ENCODE data around the gene PLCD3.

Gene PLCD3

DNA sequence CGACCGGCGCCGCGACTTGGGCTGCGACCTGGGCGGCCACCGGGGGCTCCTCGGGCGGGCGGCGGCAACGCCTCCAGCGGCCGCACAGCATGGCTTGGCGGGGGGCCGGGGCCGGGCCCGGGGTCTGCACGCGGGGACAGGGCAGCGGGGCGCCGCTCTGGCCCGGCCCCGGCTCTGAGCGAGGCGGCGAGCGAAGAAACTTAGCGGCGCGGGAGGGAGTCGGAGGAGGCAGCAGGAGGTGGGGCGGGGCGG, at the start of gene PLCD3:
TSS of gene PLCD3 (minus strand) at position 196 of the 252 bp plus-strand sequence. CDS start at position 91, 105 bp downstream.
- Histone ChIP-seq H3K79me2 (ENCODE audit: low read length) (peaks cover 12% of the 10 kb centered on the region; the same call in 1 of the 2 replicates), H3K9me2 (replicated peaks; ENCODE audit: insufficient read depth, low read length) (no peaks in the 10 kb centered on the region), H4K20me1 (ENCODE audit: insufficient read depth, low read length) (no peaks in the 10 kb centered on the region), H3F3A (ENCODE audit: insufficient read depth, low read length) (peaks cover 6% of the 10 kb centered on the region), H3K9me3 (replicated peaks; ENCODE audit: insufficient read depth, low read length) (no peaks in the 10 kb centered on the region), H3K4me3 (ENCODE audit: low read length) (peak within 1 kb of the TSS; percentile 97), H3K27me3 (replicated peaks; ENCODE audit: insufficient read depth, low read length) (0 out of 2 replicates have a peak, but pooled peaks cover 8% of the 10 kb centered on the region), H3K4me1 (ENCODE audit: low read length) (peaks cover 10% of the 10 kb centered on the region), H3K27ac (ENCODE audit: low read length) (peak within 1 kb of the TSS; percentile 88), H3K9ac (ENCODE audit: low read length) (peak within 1 kb of the TSS; percentile 82), H2AFZ (ENCODE audit: low read length) (peak within 1 kb of the TSS; percentile 99), H3K36me3 (replicated peaks; ENCODE audit: insufficient read depth, low read length) (no peaks in the 10 kb centered on the region), H3K4me2 (ENCODE audit: low read depth, low read length) (peak within 1 kb of the TSS; percentile 100)
- TF ChIP-seq EZH2phosphoT487 (IDR thresholded peaks at IDR 0.05; ENCODE audit: low read length) = no peak
- TF ChIP-seq EZH2 (optimal IDR thresholded peaks at IDR 0.05; ENCODE audit: low read depth, low read length) = no peak
- TF ChIP-seq, protein P1, sequence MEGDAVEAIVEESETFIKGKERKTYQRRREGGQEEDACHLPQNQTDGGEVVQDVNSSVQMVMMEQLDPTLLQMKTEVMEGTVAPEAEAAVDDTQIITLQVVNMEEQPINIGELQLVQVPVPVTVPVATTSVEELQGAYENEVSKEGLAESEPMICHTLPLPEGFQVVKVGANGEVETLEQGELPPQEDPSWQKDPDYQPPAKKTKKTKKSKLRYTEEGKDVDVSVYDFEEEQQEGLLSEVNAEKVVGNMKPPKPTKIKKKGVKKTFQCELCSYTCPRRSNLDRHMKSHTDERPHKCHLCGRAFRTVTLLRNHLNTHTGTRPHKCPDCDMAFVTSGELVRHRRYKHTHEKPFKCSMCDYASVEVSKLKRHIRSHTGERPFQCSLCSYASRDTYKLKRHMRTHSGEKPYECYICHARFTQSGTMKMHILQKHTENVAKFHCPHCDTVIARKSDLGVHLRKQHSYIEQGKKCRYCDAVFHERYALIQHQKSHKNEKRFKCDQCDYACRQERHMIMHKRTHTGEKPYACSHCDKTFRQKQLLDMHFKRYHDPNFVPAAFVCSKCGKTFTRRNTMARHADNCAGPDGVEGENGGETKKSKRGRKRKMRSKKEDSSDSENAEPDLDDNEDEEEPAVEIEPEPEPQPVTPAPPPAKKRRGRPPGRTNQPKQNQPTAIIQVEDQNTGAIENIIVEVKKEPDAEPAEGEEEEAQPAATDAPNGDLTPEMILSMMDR (IDR thresholded peaks at IDR 0.05; ENCODE audit: low read length) = no peak
- DNase-seq = no peak

GRCh38 chr17:45177563-45177962, 45.2 kb upstream of the PLCD3 start:
- no peaks in the 10 kb centered on the region for H3K9me2 ChIP-seq (replicated peaks; ENCODE audit: insufficient read depth, low read length)
- H3K4me2 ChIP-seq (ENCODE audit: low read depth, low read length) = no peak overlapping the region
- no peak overlapping the region for H3K9ac ChIP-seq (ENCODE audit: low read length)
- no peaks in the 10 kb centered on the region for H3F3A ChIP-seq (ENCODE audit: insufficient read depth, low read length)
- no peaks in the 10 kb centered on the region for H3K79me2 ChIP-seq (ENCODE audit: low read length)
- no peak for DNase-seq
- no peak overlapping the region for H3K4me3 ChIP-seq (ENCODE audit: low read length)
- H3K27ac ChIP-seq (ENCODE audit: low read length) = no peak overlapping the region
- H3K4me1 ChIP-seq (ENCODE audit: low read length) = no peaks in the 10 kb centered on the region
- no peak overlapping the region for H2AFZ ChIP-seq (ENCODE audit: low read length)
- no peaks in the 10 kb centered on the region for H4K20me1 ChIP-seq (ENCODE audit: insufficient read depth, low read length)
- H3K9me3 ChIP-seq (replicated peaks; ENCODE audit: insufficient read depth, low read length) = no peaks in the 10 kb centered on the region
- TF ChIP-seq, protein P1 (IDR thresholded peaks at IDR 0.05; ENCODE audit: low read length) = no peak
- no peak for TF ChIP-seq EZH2phosphoT487 (IDR thresholded peaks at IDR 0.05; ENCODE audit: low read length)
- no peak for TF ChIP-seq EZH2 (optimal IDR thresholded peaks at IDR 0.05; ENCODE audit: low read depth, low read length)
- H3K27me3 ChIP-seq (replicated peaks; ENCODE audit: insufficient read depth, low read length) = no peaks in the 10 kb centered on the region
- no peaks in the 10 kb centered on the region for H3K36me3 ChIP-seq (replicated peaks; ENCODE audit: insufficient read depth, low read length)

- DNase-seq = no peak
- Histone ChIP-seq H3K9me2 (replicated peaks; ENCODE audit: insufficient read depth, low read length) (no peaks in the 10 kb centered on the region), H3K79me2 (ENCODE audit: low read length) (no peaks in the 10 kb centered on the region)
These were observed 43.4 kb upstream of the PLCD3 start for GRCh38 chr17:45175759-45176115.

More at GRCh38 chr17:45175759-45176115, 43.4 kb upstream of the PLCD3 start:
- H3K9ac ChIP-seq (ENCODE audit: low read length) = no peak overlapping the region
- H3F3A ChIP-seq (ENCODE audit: insufficient read depth, low read length) = no peaks in the 10 kb centered on the region
- no peak overlapping the region for H3K4me3 ChIP-seq (ENCODE audit: low read length)
- no peaks in the 10 kb centered on the region for H3K27me3 ChIP-seq (replicated peaks; ENCODE audit: insufficient read depth, low read length)
- no peaks in the 10 kb centered on the region for H3K36me3 ChIP-seq (replicated peaks; ENCODE audit: insufficient read depth, low read length)
- H3K4me1 ChIP-seq (ENCODE audit: low read length) = no peaks in the 10 kb centered on the region
- H4K20me1 ChIP-seq (ENCODE audit: insufficient read depth, low read length) = no peaks in the 10 kb centered on the region
- H3K4me2 ChIP-seq (ENCODE audit: low read depth, low read length) = no peak overlapping the region
- no peaks in the 10 kb centered on the region for H3K9me3 ChIP-seq (replicated peaks; ENCODE audit: insufficient read depth, low read length)
- 0 out of 2 replicates have a peak overlapping the region, but pooled peaks have one; percentile 0 for H2AFZ ChIP-seq (ENCODE audit: low read length)
- H3K27ac ChIP-seq (ENCODE audit: low read length) = no peak overlapping the region
- no peak for TF ChIP-seq EZH2 (optimal IDR thresholded peaks at IDR 0.05; ENCODE audit: low read depth, low read length)
- TF ChIP-seq, protein P1 (IDR thresholded peaks at IDR 0.05; ENCODE audit: low read length) = no peak
- TF ChIP-seq EZH2phosphoT487 (IDR thresholded peaks at IDR 0.05; ENCODE audit: low read length) = no peak
